Thyroid gland (tissue), 4 donors: ENCODE results near the gene SLC9A4. TPM values are rescaled to one million over a fixed set of nuclear protein-coding genes. Genes with fewer than 3 reads are reported as not detected.

ENCODE experiments used
- DNase-seq, 2 donors: peaks; one replicate each; pipeline ENCODE4 v3.0.0-alpha.2; 2019
- H3K27ac ChIP-seq, 3 donors: fragments of 200-600 bp; sonication (generic); 1 replicate in 2 of 3; 2 replicates in 1 of 3; pipeline ENCODE4 v1.5.1; 2016 to 2019; ENCODE audit warnings: mild to moderate bottlenecking in 1 of 3, moderate library complexity in 1 of 3
- H3K27me3 ChIP-seq: fragments of 200-600 bp; sonication (generic); one replicate; pipeline ENCODE4 v1.5.1; 2019
- H3K36me3 ChIP-seq, 2 donors: fragments of 200-600 bp; sonication (generic); one replicate each; pipeline ENCODE4 v1.5.1; 2016 to 2019
- H3K4me1 ChIP-seq, 2 donors: fragments of 200-600 bp; sonication (generic); one replicate each; pipeline ENCODE4 v1.5.1; 2017 to 2019
- H3K4me3 ChIP-seq, 3 donors: fragments of 200-600 bp; sonication (generic); replicated peaks in 1 of 3; 1 replicate in 2 of 3; 2 replicates in 1 of 3; pipeline ENCODE4 v1.5.1; 2016; ENCODE audit warnings: mild to moderate bottlenecking in 1 of 3
- H3K9me3 ChIP-seq: fragments of 200-600 bp; sonication (generic); one replicate; pipeline ENCODE4 v1.5.1; 2017
- POLR2A ChIP-seq, 2 donors: fragments of 450-650 bp; IDR thresholded peaks; one replicate each; pipeline ENCODE4 v1.6.1; 2017; ENCODE audit warnings: antibody characterized with exemption in 2 of 2, mild to moderate bottlenecking in 2 of 2, moderate library complexity in 1 of 2
- WGBS, 2 donors: methylation state at CpG; one replicate each; pipeline ENCODE4 v1.1.5; 2017; 5-methylcytosine and 5-hydroxymethylcytosine counted together
- intact Hi-C: fragments of 100-400 bp; cut with DNase I; formaldehyde crosslinking; loops from one replicate; pipeline ENCODE4 v1.15.1; 2023
- total RNA-seq, 4 donors: library from RNA; depleted of rRNA; stranded (reverse); fragments of >200 nt; gene quantifications; one replicate each; pipeline ENCODE4 v1.2.3, GENCODE V29; 2016
- TF ChIP-seq, protein P1 (sequence below), 6 experiments: fragments of 200-600 bp in 3 of 6; fragments of 450-650 bp in 3 of 6; sonication (generic) in 3 of 6; IDR thresholded peaks; one replicate each; pipeline ENCODE4 v1.5.1; 2016 to 2019; ENCODE audit warnings: antibody characterized with exemption in 6 of 6, mild to moderate bottlenecking in 2 of 6, inconsistent platforms in 1 of 6, moderate library complexity in 1 of 6

SLC9A4 gene
- total RNA-seq, 4 donors from 2014 or later: not detected

DNA sequence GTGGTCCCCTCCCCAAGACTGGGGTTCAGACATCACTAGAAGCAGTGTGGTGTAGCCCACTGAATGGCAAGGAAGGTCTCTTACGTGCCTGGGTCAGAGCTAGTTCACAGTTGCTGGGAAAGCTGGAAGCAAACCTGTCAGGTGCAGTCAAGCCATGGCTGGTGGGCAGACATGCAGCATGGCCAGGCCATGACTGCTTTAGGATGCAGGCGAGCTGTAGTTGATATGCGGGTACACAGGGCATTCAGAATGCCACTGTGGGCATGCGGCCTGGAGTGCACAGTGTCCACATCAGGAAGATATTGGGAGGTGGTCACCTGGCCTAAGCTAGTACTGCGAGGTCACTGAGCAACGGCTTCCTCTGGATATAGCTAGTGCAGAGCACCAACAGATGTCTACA lies 11.8 kb upstream of the SLC9A4 start:
- H3K36me3 ChIP-seq: no peaks in the 10 kb centered on the region
- no peak for TF ChIP-seq POLR2A (IDR thresholded peaks at IDR 0.05)
- TF ChIP-seq, protein P1, sequence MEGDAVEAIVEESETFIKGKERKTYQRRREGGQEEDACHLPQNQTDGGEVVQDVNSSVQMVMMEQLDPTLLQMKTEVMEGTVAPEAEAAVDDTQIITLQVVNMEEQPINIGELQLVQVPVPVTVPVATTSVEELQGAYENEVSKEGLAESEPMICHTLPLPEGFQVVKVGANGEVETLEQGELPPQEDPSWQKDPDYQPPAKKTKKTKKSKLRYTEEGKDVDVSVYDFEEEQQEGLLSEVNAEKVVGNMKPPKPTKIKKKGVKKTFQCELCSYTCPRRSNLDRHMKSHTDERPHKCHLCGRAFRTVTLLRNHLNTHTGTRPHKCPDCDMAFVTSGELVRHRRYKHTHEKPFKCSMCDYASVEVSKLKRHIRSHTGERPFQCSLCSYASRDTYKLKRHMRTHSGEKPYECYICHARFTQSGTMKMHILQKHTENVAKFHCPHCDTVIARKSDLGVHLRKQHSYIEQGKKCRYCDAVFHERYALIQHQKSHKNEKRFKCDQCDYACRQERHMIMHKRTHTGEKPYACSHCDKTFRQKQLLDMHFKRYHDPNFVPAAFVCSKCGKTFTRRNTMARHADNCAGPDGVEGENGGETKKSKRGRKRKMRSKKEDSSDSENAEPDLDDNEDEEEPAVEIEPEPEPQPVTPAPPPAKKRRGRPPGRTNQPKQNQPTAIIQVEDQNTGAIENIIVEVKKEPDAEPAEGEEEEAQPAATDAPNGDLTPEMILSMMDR (IDR thresholded peaks at IDR 0.05): no peak
- no peaks in the 10 kb centered on the region for H3K27me3 ChIP-seq
- no peaks in the 10 kb centered on the region for H3K9me3 ChIP-seq
- H3K27ac ChIP-seq: no peak overlapping the region
- H3K4me1 ChIP-seq: no peaks in the 10 kb centered on the region
- H3K4me3 ChIP-seq: no peak overlapping the region
- WGBS, 2 donors: 89 to 92% methylated on average over 6 of the region's 6 CpGs
- intact Hi-C loops: no loop called here
- DNase-seq: no peak

DNA sequence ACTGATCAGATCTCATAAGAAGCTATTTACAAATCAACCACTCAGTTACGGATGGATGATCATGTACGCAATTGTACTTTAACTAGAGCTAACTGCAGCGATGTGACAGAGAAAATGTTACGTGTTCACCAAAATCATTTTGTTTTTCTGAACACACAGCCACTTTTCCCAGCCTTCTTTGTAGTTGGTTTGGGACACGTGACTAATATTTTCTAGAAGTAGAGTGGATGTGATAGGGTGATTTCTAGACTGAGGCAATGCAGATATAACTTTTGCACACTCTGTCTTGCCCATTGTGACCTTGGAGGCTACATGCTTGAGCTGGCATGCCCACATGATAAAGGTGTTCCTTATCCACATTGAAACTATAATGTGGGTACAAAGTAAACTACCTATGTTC lies 9.9 kb upstream of the SLC9A4 start:
- WGBS, 2 donors: 91% methylated on average over 5 of the region's 5 CpGs
- no peak for DNase-seq
- intact Hi-C loops: no loop called here

DNA sequence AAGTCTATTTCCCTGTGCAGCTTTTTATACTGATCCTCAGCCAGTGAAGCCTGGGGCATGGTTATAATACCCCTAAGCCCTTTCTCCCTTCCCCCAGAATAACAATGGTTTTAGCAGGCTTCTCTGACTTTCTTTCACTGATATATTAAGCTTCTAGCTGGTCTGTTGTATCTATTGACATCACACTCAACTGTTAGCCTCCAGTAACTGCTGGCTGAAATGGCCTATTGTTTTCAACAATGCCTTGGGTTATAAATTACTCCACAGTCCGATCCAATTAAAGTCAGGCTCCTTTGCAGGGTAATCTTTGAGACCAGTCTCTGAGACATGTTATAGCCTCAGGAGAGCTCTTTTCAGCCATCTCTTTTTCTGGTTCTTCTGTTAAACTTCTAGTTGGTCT lies 2.9 kb upstream of the SLC9A4 start:
- H3K4me1 ChIP-seq: no peaks in the 10 kb centered on the region
- TF ChIP-seq, protein P1 (IDR thresholded peaks at IDR 0.05): no peak
- TF ChIP-seq POLR2A (IDR thresholded peaks at IDR 0.05): no peak
- intact Hi-C loops: loop anchor here (10.0 kb wide), 1 partner anchor 145 kb away; the partner anchor contains the start of gene SLC9A2
- H3K4me3 ChIP-seq: no peak overlapping the region
- no peak for DNase-seq
- H3K9me3 ChIP-seq: no peaks in the 10 kb centered on the region
- WGBS, 2 donors: 79 to 86% methylated on average over 1 of the region's 1 CpG
- no peaks in the 10 kb centered on the region for H3K36me3 ChIP-seq
- no peaks in the 10 kb centered on the region for H3K27me3 ChIP-seq
- no peak overlapping the region for H3K27ac ChIP-seq

More for the DNA sequence above, 9.9 kb upstream of the SLC9A4 start:
- Histone ChIP-seq H3K9me3 (no peaks in the 10 kb centered on the region), H3K27me3 (no peaks in the 10 kb centered on the region), H3K27ac (no peak overlapping the region), H3K4me3 (no peak overlapping the region), H3K4me1 (no peaks in the 10 kb centered on the region), H3K36me3 (no peaks in the 10 kb centered on the region)
- TF ChIP-seq, protein P1 (IDR thresholded peaks at IDR 0.05): no peak
- TF ChIP-seq POLR2A (IDR thresholded peaks at IDR 0.05): no peak

DNA sequence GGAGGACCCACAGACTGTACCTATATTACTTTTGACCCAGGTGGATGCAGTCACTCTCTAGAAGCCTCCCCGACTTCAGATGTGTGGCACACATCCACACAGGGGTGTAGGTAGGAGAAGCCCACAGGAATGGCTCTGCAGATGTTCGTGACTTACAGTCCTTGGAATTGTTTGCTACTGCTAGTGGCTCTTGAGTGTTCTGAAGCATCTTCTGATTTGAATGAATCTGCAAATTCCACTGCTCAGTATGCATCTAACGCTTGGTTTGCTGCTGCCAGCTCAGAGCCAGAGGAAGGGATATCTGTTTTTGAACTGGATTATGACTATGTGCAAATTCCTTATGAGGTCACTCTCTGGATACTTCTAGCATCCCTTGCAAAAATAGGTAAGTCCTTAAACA lies 605 bp downstream of the SLC9A4 start:
- no peaks in the 10 kb centered on the region for H3K27me3 ChIP-seq
- intact Hi-C loops: loop anchor here (10.0 kb wide), 1 partner anchor 141 kb away; the partner anchor contains the start of gene SLC9A2
- no peak overlapping the region for H3K4me3 ChIP-seq
- H3K4me1 ChIP-seq: no peaks in the 10 kb centered on the region
- H3K27ac ChIP-seq: no peak overlapping the region
- WGBS, 2 donors: 76 to 80% methylated on average over 3 of the region's 3 CpGs
- TF ChIP-seq, protein P1 (IDR thresholded peaks at IDR 0.05): no peak
- no peak for TF ChIP-seq POLR2A (IDR thresholded peaks at IDR 0.05)
- no peaks in the 10 kb centered on the region for H3K36me3 ChIP-seq
- DNase-seq: no peak
- H3K9me3 ChIP-seq: no peaks in the 10 kb centered on the region

DNA sequence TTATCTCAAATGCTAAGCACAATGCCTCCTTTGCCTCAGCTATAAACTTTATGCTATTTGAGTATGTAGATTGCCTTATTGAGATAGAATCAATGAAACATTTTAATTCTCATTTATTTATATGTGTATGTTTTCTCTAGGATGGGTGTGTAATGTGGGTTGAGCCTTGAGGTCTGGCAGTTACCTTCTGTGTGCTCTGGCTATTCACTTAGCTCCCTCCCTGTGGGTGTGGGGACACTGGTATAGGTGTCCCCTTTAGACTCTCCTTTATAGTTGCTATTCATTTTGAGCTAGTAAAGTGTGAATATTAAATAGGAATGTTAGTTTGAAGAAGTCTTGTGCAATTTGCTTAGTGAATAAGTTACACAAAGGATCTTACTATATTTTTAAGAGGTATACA lies 1.8 kb downstream of the SLC9A4 start:
- intact Hi-C loops: loop anchor here (10.0 kb wide), 1 partner anchor 140 kb away; the partner anchor contains the start of gene SLC9A2
- no peaks in the 10 kb centered on the region for H3K27me3 ChIP-seq
- TF ChIP-seq POLR2A (IDR thresholded peaks at IDR 0.05): no peak
- TF ChIP-seq, protein P1 (IDR thresholded peaks at IDR 0.05): no peak
- no peaks in the 10 kb centered on the region for H3K4me1 ChIP-seq
- H3K36me3 ChIP-seq: no peaks in the 10 kb centered on the region
- no peak overlapping the region for H3K4me3 ChIP-seq
- H3K27ac ChIP-seq: no peak overlapping the region
- H3K9me3 ChIP-seq: no peaks in the 10 kb centered on the region
- no peak for DNase-seq
